GM23338 (cell line): ENCODE data around the gene CXorf65. TPM values are rescaled to one million over a fixed set of nuclear protein-coding genes. Genes with fewer than 3 reads are reported as not detected.

Source experiments
- ATAC-seq: fragments of 200-7000 bp; cut with Tn5 transposase; 3 replicates; pipeline ENCODE4 v1.9.1; 2020
- DNase-seq: peaks from one replicate; pipeline ENCODE4 v3.0.0-alpha.2; 2015; ENCODE audit warnings: low spot score
- H2AFZ ChIP-seq: fragments of 200-600 bp; sonication (generic); 2 replicates; pipeline ENCODE4 v1.8.0; 2016; ENCODE audit warnings: antibody characterized with exemption, mild to moderate bottlenecking, moderate library complexity
- H3F3A ChIP-seq: fragments of 200-600 bp; sonication (generic); replicated peaks from 2 replicates; pipeline ENCODE4 v1.8.0; 2017; ENCODE audit warnings: antibody characterized with exemption, mixed run types, low read depth
- H3K27ac ChIP-seq: fragments of 200-600 bp; sonication (generic); 2 replicates; pipeline ENCODE4 v1.6.1; 2016; ENCODE audit warnings: low read depth
- H3K27me3 ChIP-seq: fragments of 200-600 bp; sonication (generic); 2 replicates; pipeline ENCODE4 v1.8.0; 2016; ENCODE audit warnings: mild to moderate bottlenecking, mixed run types, moderate library complexity; ENCODE audit not compliant: insufficient read depth
- H3K36me3 ChIP-seq: fragments of 200-600 bp; sonication (generic); 2 replicates; pipeline ENCODE4 v1.8.0; 2016; ENCODE audit warnings: mild to moderate bottlenecking; ENCODE audit not compliant: insufficient read depth
- H3K4me1 ChIP-seq: fragments of 200-600 bp; sonication (generic); 2 replicates; pipeline ENCODE4 v1.8.0; 2016; ENCODE audit warnings: mild to moderate bottlenecking, moderate library complexity; ENCODE audit not compliant: insufficient read depth
- H3K4me2 ChIP-seq: fragments of 200-600 bp; sonication (generic); 2 replicates; pipeline ENCODE4 v1.7.1; 2017; ENCODE audit warnings: mixed run types
- H3K4me3 ChIP-seq: fragments of 200-600 bp; sonication (generic); 2 replicates; pipeline ENCODE4 v1.6.1; 2016; ENCODE audit warnings: mixed run types
- H3K79me2 ChIP-seq: fragments of 200-600 bp; sonication (generic); replicated peaks from 2 replicates; pipeline ENCODE4 v1.8.0; 2017; ENCODE audit warnings: mild to moderate bottlenecking; ENCODE audit not compliant: insufficient read depth
- H3K9me2 ChIP-seq: fragments of 200-600 bp; sonication (generic); 2 replicates; pipeline ENCODE4 v1.8.0; 2017; ENCODE audit not compliant: insufficient read depth
- H4K20me1 ChIP-seq: fragments of 200-600 bp; sonication (generic); replicated peaks from 2 replicates; pipeline ENCODE4 v1.8.0; 2017; ENCODE audit warnings: mild to moderate bottlenecking; ENCODE audit not compliant: insufficient read depth
- H3K27ac Mint-ChIP-seq: 2 replicates; pipeline ENCODE4 v1.8.0; 2020; ENCODE audit warnings: inconsistent platforms, mild to moderate bottlenecking, moderate library complexity, mixed read lengths
- H3K27me3 Mint-ChIP-seq: 3 replicates; pipeline ENCODE4 v1.8.0; 2022; ENCODE audit warnings: low read depth, mild to moderate bottlenecking, moderate library complexity, mixed read lengths, inconsistent platforms; ENCODE audit not compliant: insufficient read depth, poor library complexity
- H3K36me3 Mint-ChIP-seq: 3 replicates; pipeline ENCODE4 v1.8.0; 2021; ENCODE audit warnings: low read depth, mild to moderate bottlenecking, inconsistent platforms, moderate library complexity, mixed read lengths
- H3K4me1 Mint-ChIP-seq: 3 replicates; pipeline ENCODE4 v1.8.0; 2020; ENCODE audit warnings: mild to moderate bottlenecking, inconsistent platforms, mixed read lengths
- H3K4me3 Mint-ChIP-seq: 3 replicates; pipeline ENCODE4 v1.8.0; 2021; ENCODE audit warnings: moderate library complexity, mild to moderate bottlenecking, inconsistent platforms, mixed read lengths
- H3K9me3 Mint-ChIP-seq: 3 replicates; pipeline ENCODE4 v1.8.0; 2020; ENCODE audit warnings: moderate library complexity, mild to moderate bottlenecking, inconsistent platforms, mixed read lengths
- CREB1 ChIP-seq: fragments of 250-450 bp; sonication (Bioruptor Pico); IDR thresholded peaks from 2 replicates; pipeline ENCODE4 v1.5.0; 2020; ENCODE audit warnings: low read depth, mild to moderate bottlenecking, moderate library complexity
- CTCF ChIP-seq, 2 experiments: fragments of 200-600 bp in 1 of 2; sonication (generic) in 1 of 2; conservative IDR thresholded peaks; 2 replicates each; pipeline versions ENCODE4 v1.5.1 to v1.6.1; 2016 to 2017; ENCODE audit warnings: antibody characterized with exemption in 2 of 2, low read depth in 2 of 2, mild to moderate bottlenecking in 2 of 2, moderate library complexity in 1 of 2
- EZH2 ChIP-seq: fragments of 200-600 bp; sonication (generic); IDR thresholded peaks from one replicate; pipeline ENCODE4 v1.8.0; 2017; ENCODE audit warnings: antibody characterized with exemption, mild to moderate bottlenecking, low read depth; ENCODE audit not compliant: unreplicated experiment
- EZH2phosphoT487 ChIP-seq: fragments of 200-600 bp; sonication (generic); IDR thresholded peaks from one replicate; pipeline ENCODE4 v1.8.1; 2018; ENCODE audit warnings: antibody characterized with exemption; ENCODE audit not compliant: unreplicated experiment
- JUNB ChIP-seq: IDR thresholded peaks from one replicate; pipeline ENCODE4 v1.6.1; 2016; ENCODE audit warnings: antibody characterized with exemption; ENCODE audit not compliant: unreplicated experiment
- NANOG ChIP-seq: IDR thresholded peaks from 2 replicates; pipeline ENCODE4 v1.6.1; 2016; ENCODE audit warnings: antibody characterized with exemption, borderline replicate concordance
- POLR2AphosphoS5 ChIP-seq: IDR thresholded peaks from 2 replicates; pipeline ENCODE4 v1.6.1; 2016; ENCODE audit warnings: antibody characterized with exemption, low read depth
- REST ChIP-seq: IDR thresholded peaks from one replicate; pipeline ENCODE4 v1.6.1; 2018; ENCODE audit warnings: antibody characterized with exemption; ENCODE audit not compliant: unreplicated experiment
- STAT1 ChIP-seq: IDR thresholded peaks from one replicate; pipeline ENCODE4 v1.6.1; 2016; ENCODE audit warnings: antibody characterized with exemption; ENCODE audit not compliant: unreplicated experiment
- ZNF114 ChIP-seq: fragments of 250-450 bp; sonication (Bioruptor Pico); IDR thresholded peaks from 2 replicates; pipeline ENCODE4 v1.5.0; 2020; ENCODE audit warnings: mild to moderate bottlenecking, moderate library complexity
- ZNF331 ChIP-seq: fragments of 250-450 bp; sonication (Bioruptor Pico); IDR thresholded peaks from 2 replicates; pipeline ENCODE4 v1.5.0; 2020; ENCODE audit warnings: low read depth, mild to moderate bottlenecking, moderate library complexity
- ZNF462 ChIP-seq: fragments of 250-450 bp; sonication (Bioruptor Pico); IDR thresholded peaks from 2 replicates; pipeline ENCODE4 v1.5.0; 2020; ENCODE audit warnings: mild to moderate bottlenecking, moderate library complexity
- polyA plus RNA-seq: library from polyadenylated mRNA; unstranded; fragments of >200 nt; fragmentation: Nextera tagmentation; extraction: Ambion mirVana; gene quantifications from 2 replicates; pipeline ENCODE4 v1.2.1, GENCODE V29; 2016
- total RNA-seq: library from RNA; depleted of rRNA; stranded (reverse); fragments of >200 nt; shearing (Covaris generic); gene quantifications from 2 replicates; pipeline ENCODE4 v1.2.3, GENCODE V29; 2014

Gene CXorf65
- total and polyA plus RNA-seq, 2 experiments from 2014 or later = 0.79 TPM; not detected in 1

- H3K4me1 Mint-ChIP-seq = peaks cover 13% of the 10 kb centered on the region
- H4K20me1 ChIP-seq = no peaks in the 10 kb centered on the region
- TF ChIP-seq ZNF114 (no peak), CTCF (conservative IDR thresholded peaks at IDR 0.05; ENCODE audit: low read depth in 2 of 2) (no peak), STAT1 (no peak), POLR2AphosphoS5 (no peak), CREB1 (no peak), REST (no peak), JUNB (no peak), EZH2phosphoT487 (no peak), NANOG (no peak), ZNF331 (CRISPR knock-in tag) (no peak), ZNF462 (CRISPR knock-in tag) (no peak), EZH2 (no peak)
- H3K4me3 Mint-ChIP-seq = no peak overlapping the region
- H3F3A ChIP-seq = no peaks in the 10 kb centered on the region
- H3K4me2 ChIP-seq = no peak overlapping the region
- no peak overlapping the region for H3K4me3 ChIP-seq
- H3K27ac ChIP-seq = no peak overlapping the region
- H3K79me2 ChIP-seq = no peaks in the 10 kb centered on the region
- H3K36me3 ChIP-seq = no peaks in the 10 kb centered on the region
- peaks cover 10% of the 10 kb centered on the region; the same call in 1 of the 3 replicates for H3K36me3 Mint-ChIP-seq
- no peak for DNase-seq
- no peak overlapping the region for H2AFZ ChIP-seq
- no peaks in the 10 kb centered on the region for H3K9me3 Mint-ChIP-seq
- no peak overlapping the region for H3K27ac Mint-ChIP-seq
- H3K9me2 ChIP-seq = no peaks in the 10 kb centered on the region
- peaks cover 5% of the 10 kb centered on the region; the same call in 1 of the 2 replicates for H3K4me1 ChIP-seq
- ATAC-seq = no peak
- no peaks in the 10 kb centered on the region for H3K27me3 ChIP-seq
- H3K27me3 Mint-ChIP-seq = peaks cover 4% of the 10 kb centered on the region
Measured at GRCh38 chrX:71151366-71151765, 44.8 kb upstream of the CXorf65 start.
